Neural progenitor cell (in vitro differentiated cells): ENCODE results near the gene SENP1. TPM values are rescaled to one million over a fixed set of nuclear protein-coding genes. Genes with fewer than 3 reads are reported as not detected.

Source experiments
- DNase-seq: peaks from one replicate; pipeline ENCODE4 v3.0.0-alpha.2; 2016; ENCODE audit warnings: low spot score
- H2AFZ ChIP-seq: fragments of 200-600 bp; sonication (generic); replicated peaks from 2 replicates; pipeline ENCODE4 v1.6.1; 2016; ENCODE audit warnings: antibody characterized with exemption
- H3F3A ChIP-seq: fragments of 200-600 bp; sonication (generic); 2 replicates; pipeline ENCODE4 v1.6.1; 2016; ENCODE audit warnings: antibody characterized with exemption, low read depth
- H3K27ac ChIP-seq: fragments of 200-600 bp; sonication (generic); 2 replicates; pipeline ENCODE4 v1.5.1; 2016; ENCODE audit warnings: mild to moderate bottlenecking
- H3K27me3 ChIP-seq: fragments of 200-600 bp; sonication (generic); 2 replicates; pipeline ENCODE4 v1.6.1; 2016; ENCODE audit warnings: mild to moderate bottlenecking, moderate library complexity
- H3K36me3 ChIP-seq: fragments of 200-600 bp; sonication (generic); 2 replicates; pipeline ENCODE4 v1.5.1; 2016
- H3K4me1 ChIP-seq: fragments of 200-600 bp; sonication (generic); 2 replicates; pipeline ENCODE4 v1.6.1; 2016; ENCODE audit warnings: mixed run types
- H3K4me2 ChIP-seq: fragments of 200-600 bp; sonication (generic); 2 replicates; pipeline ENCODE4 v1.6.1; 2016
- H3K4me3 ChIP-seq: fragments of 200-600 bp; sonication (generic); 2 replicates; pipeline ENCODE4 v1.5.1; 2016
- H3K79me2 ChIP-seq: fragments of 200-600 bp; sonication (generic); 2 replicates; pipeline ENCODE4 v1.6.1; 2016; ENCODE audit warnings: low read depth
- H3K9ac ChIP-seq: fragments of 200-600 bp; sonication (generic); 2 replicates; pipeline ENCODE4 v1.6.1; 2016
- H3K9me3 ChIP-seq: fragments of 200-600 bp; sonication (generic); 2 replicates; pipeline ENCODE4 v1.5.1; 2016; ENCODE audit warnings: low read depth
- H4K20me1 ChIP-seq: fragments of 200-600 bp; sonication (generic); 2 replicates; pipeline ENCODE4 v1.6.1; 2016; ENCODE audit warnings: low read depth
- H3K27ac Mint-ChIP-seq: 3 replicates; pipeline ENCODE4 v1.8.0; 2021; ENCODE audit warnings: mixed read lengths
- H3K27me3 Mint-ChIP-seq: 2 replicates; pipeline ENCODE4 v1.8.0; 2022; ENCODE audit warnings: low read depth, mild to moderate bottlenecking, inconsistent platforms, moderate library complexity, mixed read lengths; ENCODE audit not compliant: insufficient read depth
- H3K36me3 Mint-ChIP-seq: 3 replicates; pipeline ENCODE4 v1.8.0; 2021; ENCODE audit warnings: mixed read lengths
- H3K4me1 Mint-ChIP-seq: 3 replicates; pipeline ENCODE4 v1.8.0; 2021; ENCODE audit warnings: mixed read lengths
- H3K4me3 Mint-ChIP-seq: 3 replicates; pipeline ENCODE4 v1.8.0; 2021; ENCODE audit warnings: mild to moderate bottlenecking, moderate library complexity, mixed read lengths
- H3K9me3 Mint-ChIP-seq: 3 replicates; pipeline ENCODE4 v1.8.0; 2020; ENCODE audit warnings: mixed read lengths
- EZH2 ChIP-seq: fragments of 200-600 bp; sonication (generic); IDR thresholded peaks from 2 replicates; pipeline ENCODE4 v1.6.1; 2017; ENCODE audit warnings: antibody characterized with exemption, mild to moderate bottlenecking, moderate library complexity
- EZH2phosphoT487 ChIP-seq: fragments of 200-600 bp; sonication (generic); IDR thresholded peaks from 2 replicates; pipeline ENCODE4 v1.6.1; 2017; ENCODE audit warnings: antibody characterized with exemption
- total RNA-seq: library from RNA; depleted of rRNA; stranded (reverse); fragments of >200 nt; gene quantifications from 2 replicates; pipeline ENCODE4 v1.2.3, GENCODE V29; 2015; ENCODE audit warnings: low replicate concordance
- TF ChIP-seq, protein P1 (sequence below): fragments of 200-600 bp; sonication (generic); IDR thresholded peaks from 2 replicates; pipeline ENCODE4 v1.5.1; 2017; ENCODE audit warnings: antibody characterized with exemption, mild to moderate bottlenecking

Gene SENP1
- total RNA-seq, 1 donor from 2014 or later = 89.9 TPM

DNA sequence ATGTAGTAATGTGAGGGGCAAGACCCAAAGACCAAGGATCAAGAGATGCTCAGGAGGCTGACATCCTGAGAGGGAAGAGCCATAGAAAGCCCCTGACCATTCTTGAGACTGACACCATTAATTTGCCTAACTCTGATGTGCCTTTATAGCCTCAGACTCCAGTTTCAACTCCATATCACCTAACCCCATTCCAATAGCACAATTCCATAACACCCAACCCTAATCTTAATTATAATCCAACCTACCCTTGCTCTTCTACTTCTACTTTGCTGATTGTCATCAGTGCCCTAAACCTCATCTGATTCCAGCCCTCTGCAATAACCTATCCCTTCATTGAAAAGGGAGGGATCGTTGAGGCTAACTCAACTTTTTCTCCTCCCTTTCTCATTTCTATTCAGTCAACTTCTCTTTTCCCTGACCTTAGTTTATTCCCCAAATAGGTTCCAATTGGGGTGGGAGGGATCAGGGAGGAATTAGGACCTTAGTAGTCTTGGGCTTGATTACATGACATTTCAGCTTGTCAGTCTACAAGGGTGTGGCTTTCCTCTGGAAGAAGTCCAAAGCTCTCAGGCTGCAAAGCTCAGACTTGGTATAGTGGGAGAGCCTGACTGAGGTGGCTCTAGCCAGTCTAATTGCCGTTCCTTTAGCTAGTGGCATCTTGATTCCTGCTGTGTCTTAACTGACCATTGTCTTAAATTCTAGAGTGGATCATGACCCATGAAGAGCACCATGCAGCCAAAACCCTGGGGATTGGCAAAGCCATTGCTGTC lies 16.4 kb upstream of the SENP1 start:
- Mint-ChIP-seq H3K4me3 (peak overlapping the region; percentile 17), H3K9me3 (no peaks in the 10 kb centered on the region), H3K4me1 (peaks cover 38% of the 10 kb centered on the region), H3K36me3 (peaks cover 29% of the 10 kb centered on the region), H3K27ac (no peak overlapping the region), H3K27me3 (peaks cover 7% of the 10 kb centered on the region)
- no peak overlapping the region for H2AFZ ChIP-seq
- peaks cover 27% of the 10 kb centered on the region for H3F3A ChIP-seq
- DNase-seq = peak; percentile 20
- H3K9ac ChIP-seq = no peak overlapping the region
- H3K27ac ChIP-seq = peak overlapping the region; percentile 79
- no peaks in the 10 kb centered on the region for H3K9me3 ChIP-seq
- H3K79me2 ChIP-seq = peaks cover 54% of the 10 kb centered on the region
- peak overlapping the region; percentile 77 for H3K4me3 ChIP-seq
- no peak for TF ChIP-seq EZH2
- TF ChIP-seq, protein P1, sequence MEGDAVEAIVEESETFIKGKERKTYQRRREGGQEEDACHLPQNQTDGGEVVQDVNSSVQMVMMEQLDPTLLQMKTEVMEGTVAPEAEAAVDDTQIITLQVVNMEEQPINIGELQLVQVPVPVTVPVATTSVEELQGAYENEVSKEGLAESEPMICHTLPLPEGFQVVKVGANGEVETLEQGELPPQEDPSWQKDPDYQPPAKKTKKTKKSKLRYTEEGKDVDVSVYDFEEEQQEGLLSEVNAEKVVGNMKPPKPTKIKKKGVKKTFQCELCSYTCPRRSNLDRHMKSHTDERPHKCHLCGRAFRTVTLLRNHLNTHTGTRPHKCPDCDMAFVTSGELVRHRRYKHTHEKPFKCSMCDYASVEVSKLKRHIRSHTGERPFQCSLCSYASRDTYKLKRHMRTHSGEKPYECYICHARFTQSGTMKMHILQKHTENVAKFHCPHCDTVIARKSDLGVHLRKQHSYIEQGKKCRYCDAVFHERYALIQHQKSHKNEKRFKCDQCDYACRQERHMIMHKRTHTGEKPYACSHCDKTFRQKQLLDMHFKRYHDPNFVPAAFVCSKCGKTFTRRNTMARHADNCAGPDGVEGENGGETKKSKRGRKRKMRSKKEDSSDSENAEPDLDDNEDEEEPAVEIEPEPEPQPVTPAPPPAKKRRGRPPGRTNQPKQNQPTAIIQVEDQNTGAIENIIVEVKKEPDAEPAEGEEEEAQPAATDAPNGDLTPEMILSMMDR = no peak
- TF ChIP-seq EZH2phosphoT487 = no peak
- H3K27me3 ChIP-seq = no peaks in the 10 kb centered on the region
- H4K20me1 ChIP-seq = peaks cover 43% of the 10 kb centered on the region
- peaks cover 7% of the 10 kb centered on the region for H3K36me3 ChIP-seq
- H3K4me2 ChIP-seq = peak overlapping the region; percentile 89
- H3K4me1 ChIP-seq = peaks cover 39% of the 10 kb centered on the region

DNA sequence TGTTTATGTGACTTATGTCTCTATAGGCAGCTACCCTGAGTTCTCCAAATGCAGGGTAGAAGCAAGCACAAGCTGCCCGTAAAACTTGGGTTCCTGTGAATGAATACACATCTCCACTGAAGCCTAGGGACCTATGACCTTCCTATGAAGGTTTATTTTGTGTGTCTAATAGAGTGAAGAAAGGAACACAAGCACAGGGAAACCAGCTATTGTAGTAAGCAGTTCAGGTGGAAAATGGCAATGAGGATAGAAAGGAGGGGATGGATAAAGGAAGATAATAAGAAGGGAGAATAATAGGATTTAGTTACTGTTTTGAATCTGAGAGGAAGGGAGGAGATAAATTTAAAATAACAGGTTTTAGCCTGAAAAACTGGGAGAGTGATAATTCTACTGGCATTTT lies 15.6 kb upstream of the SENP1 start:
- peaks cover 27% of the 10 kb centered on the region for H3F3A ChIP-seq
- peaks cover 39% of the 10 kb centered on the region for H3K4me1 ChIP-seq
- no peaks in the 10 kb centered on the region for H3K9me3 Mint-ChIP-seq
- H3K27me3 Mint-ChIP-seq = peaks cover 7% of the 10 kb centered on the region
- peaks cover 53% of the 10 kb centered on the region for H3K79me2 ChIP-seq
- no peaks in the 10 kb centered on the region for H3K27me3 ChIP-seq
- peaks cover 24% of the 10 kb centered on the region for H3K36me3 Mint-ChIP-seq
- peak; percentile 86 for DNase-seq
- H4K20me1 ChIP-seq = peaks cover 41% of the 10 kb centered on the region
- H3K36me3 ChIP-seq = peaks cover 7% of the 10 kb centered on the region
- H3K4me3 Mint-ChIP-seq = peak overlapping the region; percentile 17
- peak overlapping the region; percentile 79 for H3K27ac ChIP-seq
- H2AFZ ChIP-seq = no peak overlapping the region
- peaks cover 38% of the 10 kb centered on the region for H3K4me1 Mint-ChIP-seq
- peak overlapping the region; percentile 77 for H3K4me3 ChIP-seq
- H3K27ac Mint-ChIP-seq = no peak overlapping the region
- no peak overlapping the region for H3K9ac ChIP-seq
- no peaks in the 10 kb centered on the region for H3K9me3 ChIP-seq
- TF ChIP-seq, protein P1 = no peak
- TF ChIP-seq EZH2phosphoT487 (peak; percentile 62), EZH2 (no peak)
- H3K4me2 ChIP-seq = peak overlapping the region; percentile 89

DNA sequence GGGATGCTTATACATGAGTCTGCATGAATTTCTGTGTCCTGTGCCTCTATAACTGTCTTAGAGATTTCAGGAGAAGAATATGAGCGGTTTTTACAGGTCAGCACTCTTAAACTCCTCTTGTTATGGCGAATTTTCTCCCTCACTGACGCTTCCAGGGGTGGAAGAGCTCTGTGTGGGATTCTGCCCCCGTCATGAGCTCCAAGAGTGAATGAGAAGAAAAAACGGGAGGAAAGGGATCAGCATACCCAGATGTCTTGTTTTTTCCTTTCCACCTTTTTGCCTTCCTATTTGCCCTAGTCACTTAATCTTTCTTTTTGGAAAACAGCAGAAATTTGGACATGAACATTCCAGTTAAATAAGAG lies 13.9 kb upstream of the SENP1 start:
- peaks cover 27% of the 10 kb centered on the region for H3F3A ChIP-seq
- H4K20me1 ChIP-seq = peaks cover 34% of the 10 kb centered on the region
- no peak overlapping the region for H3K9ac ChIP-seq
- H2AFZ ChIP-seq = no peak overlapping the region
- peaks cover 3% of the 10 kb centered on the region for H3K27me3 ChIP-seq
- peak; percentile 32 for DNase-seq
- Mint-ChIP-seq H3K27ac (no peak overlapping the region), H3K36me3 (peaks cover 17% of the 10 kb centered on the region), H3K27me3 (peaks cover 7% of the 10 kb centered on the region), H3K4me3 (peak overlapping the region; percentile 94), H3K9me3 (no peaks in the 10 kb centered on the region), H3K4me1 (peaks cover 38% of the 10 kb centered on the region)
- peaks cover 39% of the 10 kb centered on the region for H3K4me1 ChIP-seq
- peaks cover 47% of the 10 kb centered on the region for H3K79me2 ChIP-seq
- TF ChIP-seq, protein P1 = no peak
- no peak for TF ChIP-seq EZH2
- TF ChIP-seq EZH2phosphoT487 = no peak
- H3K36me3 ChIP-seq = peaks cover 7% of the 10 kb centered on the region
- no peaks in the 10 kb centered on the region for H3K9me3 ChIP-seq
- H3K4me2 ChIP-seq = peak overlapping the region; percentile 89
- H3K27ac ChIP-seq = peak overlapping the region; percentile 70
- peak overlapping the region; percentile 77 for H3K4me3 ChIP-seq
